B cell (primary cell): ENCODE measurements around the gene NATD1.
"Not testable (repeated sequence)": the region's sequence is repeated elsewhere in the genome, so short reads cannot be mapped to it uniquely, and the experiment has no call there.

Experiments
- EZH2 ChIP-seq: IDR thresholded peaks from 2 replicates; pipeline ENCODE4 v1.6.1; 2012; ENCODE audit warnings: borderline replicate concordance, low read depth, mild to moderate bottlenecking, moderate library complexity, low read length; ENCODE audit not compliant: insufficient read depth, poor library complexity, severe bottlenecking
- TF ChIP-seq, protein P1 (sequence below): fragments of 200-600 bp; IDR thresholded peaks from one replicate; pipeline ENCODE4 v1.8.0; 2022; ENCODE audit warnings: antibody characterized with exemption, mild to moderate bottlenecking

DNA sequence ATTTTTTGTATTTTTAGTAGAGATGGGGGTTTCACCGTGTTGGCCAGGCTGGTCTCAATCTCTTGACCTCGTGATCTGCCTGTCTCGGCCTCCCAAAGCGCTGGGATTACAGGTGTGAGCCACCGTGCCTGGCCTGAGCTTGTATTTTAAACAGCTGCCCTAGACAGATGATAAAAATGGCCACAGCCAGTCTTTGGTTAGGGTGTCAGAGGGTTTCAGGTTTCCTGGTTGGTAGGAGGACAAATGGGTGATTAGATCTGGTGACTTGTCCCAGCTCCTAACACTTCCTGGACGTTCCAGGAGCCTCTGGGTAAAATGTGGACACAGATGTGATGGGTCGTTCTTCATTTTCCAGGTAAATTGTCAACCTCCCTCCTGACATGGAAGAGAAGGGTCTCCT, 60.8 kb downstream of the NATD1 start:
- TF ChIP-seq, protein P1, sequence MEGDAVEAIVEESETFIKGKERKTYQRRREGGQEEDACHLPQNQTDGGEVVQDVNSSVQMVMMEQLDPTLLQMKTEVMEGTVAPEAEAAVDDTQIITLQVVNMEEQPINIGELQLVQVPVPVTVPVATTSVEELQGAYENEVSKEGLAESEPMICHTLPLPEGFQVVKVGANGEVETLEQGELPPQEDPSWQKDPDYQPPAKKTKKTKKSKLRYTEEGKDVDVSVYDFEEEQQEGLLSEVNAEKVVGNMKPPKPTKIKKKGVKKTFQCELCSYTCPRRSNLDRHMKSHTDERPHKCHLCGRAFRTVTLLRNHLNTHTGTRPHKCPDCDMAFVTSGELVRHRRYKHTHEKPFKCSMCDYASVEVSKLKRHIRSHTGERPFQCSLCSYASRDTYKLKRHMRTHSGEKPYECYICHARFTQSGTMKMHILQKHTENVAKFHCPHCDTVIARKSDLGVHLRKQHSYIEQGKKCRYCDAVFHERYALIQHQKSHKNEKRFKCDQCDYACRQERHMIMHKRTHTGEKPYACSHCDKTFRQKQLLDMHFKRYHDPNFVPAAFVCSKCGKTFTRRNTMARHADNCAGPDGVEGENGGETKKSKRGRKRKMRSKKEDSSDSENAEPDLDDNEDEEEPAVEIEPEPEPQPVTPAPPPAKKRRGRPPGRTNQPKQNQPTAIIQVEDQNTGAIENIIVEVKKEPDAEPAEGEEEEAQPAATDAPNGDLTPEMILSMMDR, result not testable (repeated sequence)
- not testable (repeated sequence) for TF ChIP-seq EZH2
